GM18909 (cell line): ENCODE data around the gene ABCC4.

Source experiments
- ATAC-seq: cut with Tn5 transposase; IDR thresholded peaks from one replicate; pipeline ENCODE4 v1.9.1; 2021; ENCODE audit warnings: mild to moderate bottlenecking; ENCODE audit not compliant: unreplicated experiment, poor library complexity

The ABCC4 gene

GRCh38 chr13:95075506-95075905, 225.7 kb downstream of the ABCC4 start:
- ATAC-seq, result no peak

GRCh38 chr13:95074820-95075219, 226.4 kb downstream of the ABCC4 start:
- ATAC-seq, result no peak

- ATAC-seq, result no peak
Observed at GRCh38 chr13:95073747-95074311, 227.4 kb downstream of the ABCC4 start.

GRCh38 chr13:95067303-95067702, 233.9 kb downstream of the ABCC4 start:
- ATAC-seq, result no peak

- no peak for ATAC-seq
Observed at GRCh38 chr13:95060014-95060519, 241.2 kb downstream of the ABCC4 start.

GRCh38 chr13:95059306-95059705, 241.9 kb downstream of the ABCC4 start:
- ATAC-seq, result no peak

GRCh38 chr13:95058680-95059079, 242.6 kb downstream of the ABCC4 start:
- no peak for ATAC-seq

GRCh38 chr13:95056266-95056665, 245.0 kb downstream of the ABCC4 start:
- no peak for ATAC-seq

- ATAC-seq, result peak; percentile 50
Observed at GRCh38 chr13:95050800-95051615, 250.2 kb downstream of the ABCC4 start.

GRCh38 chr13:95049772-95050171, 251.5 kb downstream of the ABCC4 start:
- no peak for ATAC-seq

- ATAC-seq, result no peak
Observed at GRCh38 chr13:95044452-95045205, 256.6 kb downstream of the ABCC4 start.

GRCh38 chr13:95039415-95039814, 261.8 kb downstream of the ABCC4 start:
- ATAC-seq, result no peak

GRCh38 chr13:95038949-95039348, 262.3 kb downstream of the ABCC4 start:
- no peak for ATAC-seq

- no peak for ATAC-seq
Observed at GRCh38 chr13:95035311-95036109, 265.7 kb downstream of the ABCC4 start.

GRCh38 chr13:95033890-95034289, 267.4 kb downstream of the ABCC4 start:
- ATAC-seq, result peak; percentile 68

GRCh38 chr13:95032121-95032520, 269.1 kb downstream of the ABCC4 start:
- ATAC-seq, result no peak

- ATAC-seq, result no peak
Observed at GRCh38 chr13:95030821-95031343, 270.4 kb downstream of the ABCC4 start.

- ATAC-seq, result no peak
Observed at GRCh38 chr13:95027638-95028037, 273.6 kb downstream of the ABCC4 start.

- ATAC-seq, result no peak
Observed at GRCh38 chr13:95025116-95025515, 276.1 kb downstream of the ABCC4 start.

GRCh38 chr13:95023405-95023804, 277.8 kb downstream of the ABCC4 start:
- ATAC-seq, result no peak
